NK-92 (cell line): Measurements from ENCODE around the gene NCBP2.

Experiments used
- DNase-seq: peaks from one replicate; lab custom pipeline; 2025; ENCODE audit not compliant: unreplicated experiment; lab: John Stamatoyannopoulos, UW

The NCBP2 gene

GRCh38 chr3:196941729-196942225, 551 bp downstream of the NCBP2 start:
- DNase-seq, result no peak

GRCh38 chr3:196938576-196938975, 3.8 kb downstream of the NCBP2 start:
- no peak for DNase-seq

GRCh38 chr3:196938124-196938523, 4.2 kb downstream of the NCBP2 start:
- no peak for DNase-seq

GRCh38 chr3:196936288-196936687, 6.0 kb downstream of the NCBP2 start:
- no peak for DNase-seq

DNA sequence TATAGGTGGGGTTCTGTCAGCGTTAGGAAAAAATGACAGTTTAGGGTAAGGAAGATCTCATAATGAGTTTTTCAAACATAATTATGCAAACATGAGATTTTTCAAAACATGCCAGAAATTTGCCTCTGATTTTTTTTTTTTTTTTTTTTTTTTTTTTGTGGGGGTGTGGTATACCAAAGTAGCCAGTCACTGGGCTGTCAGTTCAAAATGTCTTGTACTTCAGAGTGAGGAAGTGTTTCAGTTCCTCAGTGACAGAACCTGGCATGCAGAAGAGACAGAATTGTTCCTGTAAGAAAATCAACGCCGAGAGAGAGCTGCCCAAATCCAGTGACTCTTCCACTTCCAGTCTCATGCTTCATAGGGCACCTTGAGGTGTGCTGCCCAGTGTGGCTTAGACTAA, 9.7 kb downstream of the NCBP2 start:
- no peak for DNase-seq

- no peak for DNase-seq
Measured at GRCh38 chr3:196931828-196932587, 10.3 kb downstream of the NCBP2 start.

DNA sequence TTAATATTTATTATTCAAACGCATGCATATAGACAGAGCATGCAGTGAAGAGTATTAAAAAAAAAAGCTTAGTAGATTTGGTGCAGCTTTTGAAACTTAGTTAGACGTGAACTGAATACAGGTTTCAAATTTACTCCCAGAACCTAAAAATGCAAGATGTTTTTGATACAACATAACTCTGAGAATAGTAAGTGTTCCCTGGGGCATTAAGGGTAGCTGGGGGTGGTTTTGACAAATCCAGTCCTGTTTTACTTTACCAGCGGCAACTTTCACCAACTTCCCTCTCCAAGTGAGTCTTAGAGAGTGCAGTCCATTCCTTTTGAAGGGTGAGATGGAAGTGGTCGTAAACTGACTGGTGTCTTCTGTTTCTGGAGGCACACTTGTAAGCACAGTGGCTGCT, 11.2 kb downstream of the NCBP2 start:
- no peak for DNase-seq

GRCh38 chr3:196927571-196928453, 14.5 kb downstream of the NCBP2 start:
- DNase-seq, result no peak

DNA sequence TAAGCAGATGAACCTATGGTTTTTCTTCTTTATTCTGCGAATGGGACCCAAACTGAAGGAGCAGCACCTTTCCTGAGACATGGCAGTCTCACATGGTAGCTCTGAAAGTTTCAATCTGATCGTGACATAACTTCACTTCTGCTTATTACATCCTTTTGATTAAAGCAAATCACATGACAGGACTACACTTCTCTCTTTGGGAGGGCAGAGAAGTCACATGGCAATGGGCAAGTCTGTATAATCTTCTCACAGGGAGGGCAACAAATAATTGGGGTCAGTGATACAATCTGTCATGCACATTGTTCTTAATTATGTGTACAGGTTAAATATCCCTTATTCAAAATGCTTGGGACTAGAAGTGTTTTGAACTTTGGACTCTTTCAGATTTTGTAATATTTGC, 21.6 kb downstream of the NCBP2 start:
- no peak for DNase-seq

GRCh38 chr3:196918968-196919367, 23.4 kb downstream of the NCBP2 start:
- DNase-seq, result no peak

GRCh38 chr3:196916995-196917394, 25.3 kb downstream of the NCBP2 start:
- no peak for DNase-seq

- DNase-seq, result no peak
Measured at GRCh38 chr3:196916221-196916620, 26.1 kb downstream of the NCBP2 start.

DNA sequence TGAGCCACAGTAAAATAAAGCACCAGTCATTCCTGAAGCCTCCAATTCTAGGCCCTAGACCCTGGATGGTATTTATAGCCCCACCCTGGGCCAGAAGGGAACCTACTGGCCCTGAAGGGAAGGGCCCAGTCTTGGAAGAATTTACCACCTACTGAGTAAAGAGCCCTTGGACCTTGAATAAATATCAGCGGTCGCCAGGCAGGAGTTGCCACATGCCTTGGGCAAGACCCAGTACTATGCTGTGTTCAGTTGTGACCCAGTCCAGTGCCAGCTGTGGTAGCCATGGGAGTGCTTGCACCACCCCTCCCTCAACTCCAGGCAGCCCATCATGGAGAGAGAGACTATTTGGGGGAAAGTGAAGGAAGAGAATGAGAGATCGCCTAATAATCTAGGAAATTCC, 27.0 kb downstream of the NCBP2 start:
- DNase-seq, result no peak

DNA sequence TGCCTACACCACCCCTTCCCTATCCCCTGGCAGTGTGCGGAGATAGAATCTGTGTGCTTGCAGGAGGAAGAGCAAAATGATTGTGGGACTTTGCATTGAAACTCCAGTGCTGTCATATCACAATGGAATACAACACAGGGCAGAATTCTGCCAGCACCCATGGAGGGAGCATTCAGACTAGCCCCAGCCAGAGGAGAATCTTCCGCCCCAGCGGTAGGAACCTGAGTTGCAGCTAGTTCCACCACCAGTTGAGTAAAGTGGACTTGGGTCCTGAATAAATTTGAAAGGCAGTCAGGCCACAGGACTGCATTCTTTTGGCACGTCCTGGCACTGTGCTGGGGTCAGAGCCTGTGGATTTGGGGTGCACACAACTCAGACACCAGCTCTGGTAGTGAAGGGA, 27.5 kb downstream of the NCBP2 start:
- DNase-seq, result no peak

DNA sequence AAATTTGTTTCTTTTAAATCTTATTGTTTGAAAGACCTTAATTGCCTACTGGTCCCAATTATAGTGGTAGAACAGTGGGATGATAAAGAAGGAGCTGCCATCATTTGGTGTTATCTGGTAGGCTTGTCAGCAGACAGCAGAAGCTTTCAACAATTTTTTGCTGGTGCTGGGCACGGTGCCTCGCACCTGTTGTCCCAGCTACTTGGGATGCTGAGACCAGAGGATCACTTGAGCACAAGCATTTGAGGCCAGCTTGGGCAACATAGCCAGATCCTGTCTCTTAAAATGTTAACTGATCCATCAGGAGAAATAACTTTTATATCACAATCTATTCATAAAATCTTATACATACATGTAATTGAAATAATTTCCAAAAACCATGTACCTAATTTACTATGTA, 38.6 kb downstream of the NCBP2 start:
- no peak for DNase-seq

DNA sequence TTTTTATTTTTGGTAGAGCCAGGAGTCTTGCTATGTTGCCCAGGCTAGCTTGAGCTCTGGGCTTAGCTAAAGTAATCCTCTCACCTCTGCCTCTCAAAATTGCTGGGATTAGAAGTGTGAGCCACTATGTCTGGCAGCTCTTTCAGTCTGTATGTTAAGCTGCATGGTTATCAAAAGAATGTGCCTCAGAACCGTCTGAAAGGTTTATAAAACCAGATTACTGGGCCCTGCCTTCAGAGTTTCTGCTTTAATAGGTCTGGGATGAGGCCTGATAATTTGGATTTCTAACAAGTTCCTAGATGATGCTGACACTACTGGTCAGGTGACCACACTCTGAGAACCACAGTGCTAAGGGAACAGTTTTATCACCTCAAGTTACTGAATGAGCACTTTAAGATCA, 40.0 kb downstream of the NCBP2 start:
- DNase-seq, result no peak

- no peak for DNase-seq
Measured at GRCh38 chr3:196901768-196902167, 40.6 kb downstream of the NCBP2 start.

GRCh38 chr3:196896229-196896628, 46.1 kb downstream of the NCBP2 start:
- DNase-seq, result no peak

- no peak for DNase-seq
Measured at GRCh38 chr3:196894557-196895295, 47.6 kb downstream of the NCBP2 start.

DNA sequence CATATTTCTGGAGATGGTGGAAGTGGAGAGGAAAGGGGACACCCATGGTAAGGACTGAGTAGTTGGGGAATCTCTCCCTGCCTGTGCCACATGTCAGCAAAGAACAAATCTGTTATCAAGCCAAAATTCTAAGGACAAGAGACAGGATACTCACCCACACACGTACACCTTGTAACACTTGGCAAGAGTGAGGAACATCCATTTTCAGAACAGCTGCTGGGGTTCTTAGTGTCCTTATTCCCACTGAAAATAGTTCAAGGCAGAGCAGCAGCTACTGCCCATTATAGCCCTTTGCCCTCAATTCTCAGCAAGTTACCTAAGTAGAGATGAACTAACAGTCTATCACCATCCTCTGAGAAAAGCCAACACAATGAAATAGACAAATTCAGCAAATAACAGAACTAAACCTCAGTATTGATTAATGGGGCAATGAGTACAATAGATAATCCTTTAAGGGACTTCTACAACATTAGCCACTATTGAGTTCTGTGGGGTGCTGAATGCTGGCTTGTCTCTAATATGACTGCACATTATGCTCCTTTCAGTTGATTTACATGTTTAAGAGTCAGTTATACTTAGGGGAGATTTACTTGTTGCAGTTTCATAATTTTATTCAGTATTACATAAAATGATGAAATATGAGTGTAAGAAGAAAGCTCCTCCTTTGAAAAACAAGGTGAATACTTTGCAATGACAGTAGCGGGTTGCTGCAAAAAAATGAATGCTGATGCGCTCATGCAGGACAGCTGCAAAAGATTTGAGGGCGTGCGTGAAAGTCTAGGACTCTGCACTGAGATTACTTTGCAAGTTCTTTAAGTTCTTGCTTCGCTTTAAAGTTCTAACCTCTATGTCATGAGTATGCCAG, 52.3 kb downstream of the NCBP2 start:
- no peak for DNase-seq

GRCh38 chr3:196886144-196886543, 56.2 kb downstream of the NCBP2 start:
- no peak for DNase-seq
